GM18499 (cell line): Measurements from ENCODE around the gene RIPOR2.

Source experiments
- ATAC-seq: cut with Tn5 transposase; IDR thresholded peaks from one replicate; pipeline ENCODE4 v1.9.1; 2021; ENCODE audit warnings: moderate number of reproducible peaks; ENCODE audit not compliant: insufficient read depth, unreplicated experiment

Gene RIPOR2

DNA sequence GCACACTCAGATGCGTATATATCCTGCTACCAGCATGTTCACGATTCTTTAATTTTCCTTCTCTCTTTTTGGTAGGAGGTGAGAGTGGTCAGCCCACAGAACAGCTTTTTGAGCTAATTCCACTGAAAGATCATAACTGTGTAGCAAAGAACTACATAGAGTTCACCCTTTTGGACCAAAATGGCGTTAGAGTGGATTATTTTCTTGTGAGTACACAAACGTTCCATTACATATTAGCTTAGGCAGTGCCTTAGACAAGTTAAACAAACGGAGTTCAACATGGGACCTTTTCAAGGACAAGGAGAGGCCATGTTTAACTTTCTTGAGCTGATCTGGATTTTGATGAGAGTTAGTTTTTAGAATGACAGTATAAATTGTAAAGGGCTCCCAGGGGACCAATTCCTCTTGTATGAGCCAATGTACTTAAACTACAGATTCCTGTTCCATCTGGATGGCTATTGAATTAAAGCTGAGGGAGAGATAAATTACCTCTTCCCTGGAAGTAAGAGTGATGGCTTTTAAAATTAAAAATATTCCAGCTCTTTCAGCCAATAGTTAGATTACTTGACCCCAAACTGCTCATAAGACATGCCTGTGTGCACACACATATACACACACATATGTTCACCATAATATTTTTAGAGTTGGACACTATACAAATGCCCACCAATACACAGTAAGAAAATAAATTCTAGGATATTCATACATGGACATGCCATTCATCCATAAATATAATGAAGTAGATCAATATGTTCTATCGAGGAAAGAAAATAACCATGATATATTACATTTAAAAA, 111.4 kb downstream of the RIPOR2 start:
- no peak for ATAC-seq

DNA sequence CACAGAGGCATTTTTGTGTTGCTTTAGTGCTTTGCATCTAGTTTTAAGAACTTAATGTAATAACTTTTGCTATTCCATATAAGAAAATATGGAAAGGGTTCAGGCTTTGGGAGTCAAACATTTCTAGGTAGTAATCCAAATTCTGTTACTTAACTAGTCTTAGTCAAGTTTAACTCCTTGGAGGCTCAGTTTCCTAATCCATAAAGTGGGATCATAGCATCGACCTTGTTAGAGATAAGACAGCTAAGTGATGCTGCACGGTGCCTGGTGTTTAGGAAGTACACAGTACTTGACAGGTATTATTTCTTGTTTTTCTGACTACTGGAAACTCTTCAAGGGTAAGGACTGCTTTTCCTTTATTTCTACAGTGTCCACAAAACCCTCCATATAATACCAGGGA, 112.6 kb downstream of the RIPOR2 start:
- no peak for ATAC-seq

DNA sequence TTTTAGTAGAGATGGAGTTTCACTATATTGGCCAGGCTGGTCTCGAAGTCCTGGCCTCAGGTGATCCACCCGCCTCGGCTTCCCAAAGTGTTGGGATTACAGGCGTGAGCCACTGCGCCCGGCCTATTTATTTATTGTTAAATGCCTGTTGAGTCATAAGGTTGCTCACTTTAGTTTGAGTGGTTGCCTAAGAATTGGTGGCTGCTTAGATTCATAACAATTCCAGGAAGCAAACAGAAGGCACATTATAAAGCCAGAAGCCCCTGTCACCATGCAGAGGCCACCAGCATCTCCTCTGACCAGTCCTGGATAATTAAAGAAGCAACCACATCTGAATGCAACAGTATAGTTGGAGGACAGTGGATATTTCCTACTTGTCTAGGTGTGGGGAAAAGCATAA, 113.1 kb downstream of the RIPOR2 start:
- ATAC-seq: no peak

DNA sequence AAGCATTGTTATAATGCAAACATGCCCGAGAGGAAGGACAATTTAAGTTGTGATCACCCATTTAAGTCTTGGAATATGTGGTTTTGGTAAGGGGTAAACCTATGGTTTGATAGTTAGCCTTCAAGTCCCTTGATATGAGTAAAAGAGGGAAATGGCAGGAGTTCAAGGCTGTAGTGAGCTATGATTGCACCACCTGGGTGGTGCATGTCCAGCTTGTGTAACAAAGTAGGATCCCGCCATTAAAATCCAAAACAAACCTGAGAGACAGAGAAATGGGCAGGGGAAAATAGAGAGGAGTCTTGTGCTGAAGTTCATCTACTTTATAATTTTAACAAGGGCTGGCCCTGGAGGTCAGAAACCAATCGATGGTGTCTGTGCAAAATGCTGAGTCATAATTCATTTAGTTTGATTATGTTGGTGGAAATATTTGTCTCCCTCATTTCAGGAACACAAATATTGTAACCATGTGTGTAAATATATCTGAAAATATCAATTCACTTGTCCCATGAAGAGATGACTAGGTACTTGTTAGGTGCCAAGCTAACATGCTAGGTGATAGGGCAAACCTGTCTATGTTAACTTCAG, 113.8 kb downstream of the RIPOR2 start:
- ATAC-seq: no peak

GRCh38 chr6:24818346-24818745, 117.4 kb downstream of the RIPOR2 start:
- ATAC-seq: no peak

GRCh38 chr6:24809728-24810127, 126.0 kb downstream of the RIPOR2 start:
- no peak for ATAC-seq

DNA sequence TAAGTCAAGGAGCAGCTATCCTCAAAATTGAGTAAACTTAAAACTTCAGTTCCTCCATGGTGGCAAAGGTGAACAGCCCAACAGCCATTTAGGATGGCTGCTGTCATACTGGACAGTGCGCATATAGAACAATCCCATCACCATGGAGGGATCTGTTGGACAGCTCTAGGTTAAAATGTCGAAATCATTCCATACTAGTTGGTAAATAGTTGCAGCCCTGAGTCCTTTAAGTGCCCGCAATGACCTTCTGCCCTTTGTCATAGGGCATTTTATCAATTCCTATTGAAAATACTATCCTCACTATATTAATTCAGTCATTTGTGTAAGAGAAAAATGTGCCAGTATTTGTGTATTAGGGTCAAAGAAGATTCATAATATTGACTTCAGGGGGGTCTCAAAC, 128.2 kb downstream of the RIPOR2 start:
- no peak for ATAC-seq

GRCh38 chr6:24802271-24803059, 133.3 kb downstream of the RIPOR2 start:
- no peak for ATAC-seq

DNA sequence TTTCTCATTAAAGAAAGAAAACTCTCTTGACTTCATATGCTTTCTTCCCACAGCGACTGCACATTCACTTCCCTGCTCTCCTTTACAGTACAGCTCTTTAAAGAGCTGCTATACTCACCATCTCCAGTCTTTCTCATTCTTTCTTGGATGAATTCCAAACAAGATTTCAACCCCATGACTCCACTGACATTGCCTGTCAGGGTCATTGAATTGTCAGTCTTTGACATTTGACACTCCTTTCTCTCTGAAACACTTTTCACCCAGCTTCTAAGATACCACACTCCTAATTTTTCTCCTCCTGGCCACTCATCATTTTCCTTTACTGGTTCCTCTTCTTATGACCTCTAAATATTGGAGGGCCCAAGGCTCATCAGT, 136.2 kb downstream of the RIPOR2 start:
- no peak for ATAC-seq

GRCh38 chr6:24798740-24799540, 136.8 kb downstream of the RIPOR2 start, which contains the start of gene ARMH2:
TSS of gene ARMH2 (minus strand) at chr6:24798917. CDS start at chr6:24798857, 60 bp downstream.
- ATAC-seq: no peak

- no peak for ATAC-seq
Measured at GRCh38 chr6:24797596-24798216, 138.1 kb downstream of the RIPOR2 start.

DNA sequence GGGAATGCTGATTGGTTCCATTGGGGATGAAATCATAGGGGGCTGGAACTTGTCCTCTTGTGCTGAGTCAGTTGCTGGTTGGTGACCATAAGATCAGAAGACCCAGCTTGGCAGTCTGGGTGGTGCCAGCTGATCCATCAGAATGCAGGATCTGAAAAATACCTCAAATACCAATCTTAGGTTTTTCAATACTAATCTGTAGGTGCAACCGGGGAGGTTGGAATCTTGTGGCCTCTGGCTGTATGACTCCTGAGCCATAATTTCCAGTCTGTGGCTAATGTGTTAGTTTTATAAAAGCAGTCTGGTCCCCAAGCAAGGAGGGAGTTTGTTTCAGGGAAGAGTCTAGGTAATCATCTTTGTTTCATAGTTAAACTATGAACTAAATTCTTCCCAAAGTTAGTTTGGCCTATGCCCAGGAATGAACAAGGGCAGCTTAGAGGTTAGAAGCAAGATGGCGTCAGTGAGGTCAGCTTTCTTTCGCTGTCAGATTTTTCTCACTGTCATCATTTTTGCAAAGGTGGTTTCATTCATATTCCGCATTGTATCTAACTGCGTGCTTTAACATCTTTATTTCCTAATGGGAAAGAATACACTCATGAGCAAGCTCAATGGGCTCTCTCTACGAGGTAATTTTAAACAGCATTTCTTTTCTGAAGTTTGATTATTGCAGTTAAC, 139.0 kb downstream of the RIPOR2 start:
- ATAC-seq: no peak

DNA sequence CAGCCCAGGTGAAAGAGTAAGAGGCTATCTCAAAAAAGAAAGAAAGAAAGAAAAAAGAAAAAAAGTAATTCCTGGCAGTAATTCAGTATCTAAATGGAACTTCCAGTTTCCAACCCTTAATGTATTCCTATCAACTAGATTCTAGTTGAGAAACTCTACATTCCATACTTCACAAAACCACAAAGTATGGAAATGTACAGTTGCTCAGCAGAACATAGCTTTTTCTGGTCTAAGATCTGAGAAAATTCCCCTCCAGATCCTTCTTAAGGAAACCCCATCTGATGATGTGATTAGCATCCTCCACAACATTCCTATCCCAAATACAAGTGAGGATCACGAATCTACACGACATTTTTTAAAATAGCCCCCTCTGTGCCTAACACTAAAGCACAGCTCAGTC, 140.7 kb downstream of the RIPOR2 start:
- ATAC-seq: no peak

GRCh38 chr6:24788031-24788665, 147.6 kb downstream of the RIPOR2 start:
- ATAC-seq: no peak

DNA sequence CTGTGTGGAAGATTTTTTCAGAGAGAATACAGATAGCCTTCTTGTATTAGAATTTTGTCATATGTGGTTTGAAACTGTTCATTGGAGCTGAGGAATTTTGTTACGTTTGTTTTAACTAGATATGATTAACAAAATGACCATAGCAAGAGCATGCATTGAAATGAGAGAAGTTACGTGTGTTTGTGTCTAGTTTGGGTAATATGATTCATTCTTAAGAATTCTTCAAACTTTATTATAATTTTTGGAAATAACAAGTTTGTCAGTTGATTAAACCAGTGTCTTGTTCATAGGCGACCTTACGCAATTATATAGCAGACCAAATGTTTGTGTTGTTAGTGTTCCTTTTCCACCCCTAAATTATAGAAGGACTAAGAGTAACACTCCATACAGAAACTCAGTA, 155.6 kb downstream of the RIPOR2 start:
- ATAC-seq: no peak

- ATAC-seq: no peak
Measured at GRCh38 chr6:24779416-24780016, 156.2 kb downstream of the RIPOR2 start.

GRCh38 chr6:24778878-24779277, 156.9 kb downstream of the RIPOR2 start:
- no peak for ATAC-seq

GRCh38 chr6:24778121-24778520, 157.6 kb downstream of the RIPOR2 start:
- no peak for ATAC-seq

- no peak for ATAC-seq
Measured at GRCh38 chr6:24777227-24777626, 158.5 kb downstream of the RIPOR2 start.
